GM12891 (cell line): ENCODE data around the gene ASPG.

Source experiments
- PAX5 ChIP-seq: IDR thresholded peaks from 2 replicates; pipeline ENCODE4 v1.6.1; 2011; ENCODE audit warnings: low read length, moderate library complexity, mild to moderate bottlenecking; ENCODE audit not compliant: insufficient read depth, severe bottlenecking
- POLR2A ChIP-seq: IDR thresholded peaks from 2 replicates; pipeline ENCODE4 v1.6.1; 2011; ENCODE audit warnings: low read depth, low read length, control low read depth
- POLR2AphosphoS5 ChIP-seq: IDR thresholded peaks from 2 replicates; pipeline ENCODE4 v1.6.1; 2011; ENCODE audit warnings: low read depth, low read length, control low read depth
- SPI1 ChIP-seq: IDR thresholded peaks from 2 replicates; pipeline ENCODE4 v1.6.1; 2011; ENCODE audit warnings: low read depth, low read length, control low read depth
- TAF1 ChIP-seq: IDR thresholded peaks from 2 replicates; pipeline ENCODE4 v1.6.1; 2011; ENCODE audit warnings: low read depth, low read length, control low read depth

- no peak for TF ChIP-seq POLR2AphosphoS5
- TF ChIP-seq POLR2A = no peak
- no peak for TF ChIP-seq SPI1
- TF ChIP-seq TAF1 = no peak
- no peak for TF ChIP-seq PAX5
These were observed 30.8 kb downstream of the ASPG start for GRCh38 chr14:104116288-104116755.
